Neural cell (in vitro differentiated cells): ENCODE measurements around the gene ADH1C.

Experiments
- CTCF ChIP-seq: fragments of 450-650 bp; IDR thresholded peaks from 2 replicates; pipeline ENCODE4 v1.5.1; 2014; ENCODE audit warnings: antibody characterized with exemption, mild to moderate bottlenecking, moderate library complexity; ENCODE audit not compliant: poor library complexity, severe bottlenecking
- EZH2 ChIP-seq: fragments of 200-600, 300-800 bp; shearing (Covaris generic), sonication (generic); IDR thresholded peaks from 2 replicates; pipeline ENCODE4 v1.6.1; 2014; ENCODE audit warnings: antibody characterized with exemption, low read length, borderline replicate concordance, mild to moderate bottlenecking; ENCODE audit not compliant: insufficient read depth, poor library complexity, severe bottlenecking
- RAD21 ChIP-seq: fragments of 450-650 bp; conservative IDR thresholded peaks from 2 replicates; pipeline ENCODE4 v1.6.1; 2014; ENCODE audit warnings: antibody characterized with exemption, mild to moderate bottlenecking, moderate library complexity
- REST ChIP-seq: IDR thresholded peaks from 2 replicates; pipeline ENCODE4 v1.6.1; 2012; ENCODE audit warnings: borderline replicate concordance

DNA sequence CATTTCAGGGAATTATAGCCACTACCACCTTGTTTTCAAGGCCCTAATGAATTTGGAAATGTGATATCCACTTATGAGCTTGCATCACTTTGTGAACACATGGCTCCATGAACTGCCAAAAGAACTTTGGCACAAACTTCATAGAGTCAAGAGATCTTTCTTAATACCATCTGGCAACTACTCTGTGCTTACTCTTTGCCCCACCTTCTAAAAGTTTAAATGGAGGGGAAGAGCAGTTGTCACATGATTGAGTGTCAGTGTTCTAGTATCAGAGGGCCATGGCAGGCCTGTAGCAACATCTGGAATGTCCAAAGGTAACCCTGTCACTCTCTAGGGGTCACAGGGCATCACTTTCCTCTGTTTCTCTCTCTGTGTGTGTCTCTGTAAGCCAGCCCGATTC is 28.8 kb downstream of the ADH1C start:
- TF ChIP-seq EZH2: no peak
- TF ChIP-seq CTCF: no peak
- TF ChIP-seq RAD21: no peak
- TF ChIP-seq REST: no peak
